ENCODE measurements around the gene SLC48A1. TPM values are rescaled to one million over a fixed set of nuclear protein-coding genes. Genes with fewer than 3 reads are reported as not detected.

SLC48A1 gene
- total and polyA plus RNA-seq, 2 donors (not counting 3 experiments of a cell fraction or from before 2014, with no cell fraction given) = 17.3 to 20.3 TPM

DNA sequence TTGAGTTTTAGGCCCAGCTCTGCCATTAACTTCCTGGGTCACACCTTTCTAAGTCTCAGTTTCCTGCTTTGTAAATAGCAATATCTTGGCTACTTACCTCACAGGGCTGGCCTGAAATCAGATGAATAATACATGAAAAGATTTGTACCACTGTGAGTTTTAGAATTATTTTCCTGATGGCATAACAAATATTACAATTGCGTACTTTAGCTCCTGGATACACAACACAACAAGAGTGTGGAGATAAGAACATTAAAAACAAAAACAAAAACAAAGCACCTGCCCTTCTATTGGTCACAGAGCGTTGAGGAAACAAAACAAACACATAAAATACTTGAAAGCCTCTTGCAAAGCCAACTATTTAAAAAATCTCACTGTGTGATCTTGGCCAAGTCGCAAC is 51.6 kb downstream of the SLC48A1 start:
- no TSS peak for BruUV-seq (replicated peaks)
- DNase-seq (ENCODE audit: low read depth, low spot score) (no peak), FAIRE-seq (no peak)
- Histone ChIP-seq H3K4me3 (replicated peaks in 1 of 3; ENCODE audit: insufficient read depth in 1 of 3, low read depth in 1 of 3, low read length in 3 of 3) (no peak overlapping the region), H4K20me1 (replicated peaks; ENCODE audit: control insufficient read depth, extremely low read depth, insufficient read depth, low read length) (no peaks in the 10 kb centered on the region), H3K4me1 (ENCODE audit: control insufficient read depth, extremely low read depth, insufficient read depth, low read length) (peaks cover 30% of the 10 kb centered on the region), H3K27ac (ENCODE audit: insufficient read depth, low read depth, low read length) (no peak overlapping the region), H3K27me3 (ENCODE audit: control insufficient read depth in 2 of 2, insufficient read depth in 2 of 2, low read length in 2 of 2) (no peaks in the 10 kb centered on the region), H3K9me1 (replicated peaks; ENCODE audit: control insufficient read depth, extremely low read depth, insufficient read depth, low read length) (no peaks in the 10 kb centered on the region), H3K9ac (replicated peaks; ENCODE audit: extremely low read depth, insufficient read depth, low read length) (no peak overlapping the region), H2AFZ (ENCODE audit: low read depth, low read length) (no peak overlapping the region), H3K36me3 (ENCODE audit: control insufficient read depth in 2 of 2, extremely low read depth in 1 of 2, insufficient read depth in 2 of 2, low read length in 2 of 2) (no peaks in the 10 kb centered on the region), H3K4me2 (ENCODE audit: insufficient read depth, low read length) (no peak overlapping the region), H3K9me3 (replicated peaks; ENCODE audit: control insufficient read depth, insufficient read depth, low read length) (no peaks in the 10 kb centered on the region), H3K79me2 (ENCODE audit: control insufficient read depth, insufficient read depth, low read length) (no peaks in the 10 kb centered on the region)
- POLR2A ChIA-PET = no interaction called here
- TF ChIP-seq POLR2AphosphoS5 (IDR thresholded peaks at IDR 0.05; ENCODE audit: insufficient read depth, low read depth, low read length) (no peak), MYC (IDR thresholded peaks at IDR 0.05; ENCODE audit: low read depth, low read length) (no peak), JUN (IDR thresholded peaks at IDR 0.05; ENCODE audit: borderline replicate concordance, insufficient read depth, insufficient read length, low read depth) (no peak), FOS (IDR thresholded peaks at IDR 0.05; ENCODE audit: borderline replicate concordance, insufficient read depth, low read length) (no peak), POLR2A (IDR thresholded peaks at IDR 0.05; ENCODE audit: low read depth, low read length) (no peak), GATA2 (IDR thresholded peaks at IDR 0.05; ENCODE audit: insufficient read depth, insufficient read length, low read depth, low read length) (no peak), EZH2 (IDR thresholded peaks at IDR 0.05; ENCODE audit: borderline replicate concordance, low read depth, low read length, severe bottlenecking) (no peak)
- TF ChIP-seq, protein P1, sequence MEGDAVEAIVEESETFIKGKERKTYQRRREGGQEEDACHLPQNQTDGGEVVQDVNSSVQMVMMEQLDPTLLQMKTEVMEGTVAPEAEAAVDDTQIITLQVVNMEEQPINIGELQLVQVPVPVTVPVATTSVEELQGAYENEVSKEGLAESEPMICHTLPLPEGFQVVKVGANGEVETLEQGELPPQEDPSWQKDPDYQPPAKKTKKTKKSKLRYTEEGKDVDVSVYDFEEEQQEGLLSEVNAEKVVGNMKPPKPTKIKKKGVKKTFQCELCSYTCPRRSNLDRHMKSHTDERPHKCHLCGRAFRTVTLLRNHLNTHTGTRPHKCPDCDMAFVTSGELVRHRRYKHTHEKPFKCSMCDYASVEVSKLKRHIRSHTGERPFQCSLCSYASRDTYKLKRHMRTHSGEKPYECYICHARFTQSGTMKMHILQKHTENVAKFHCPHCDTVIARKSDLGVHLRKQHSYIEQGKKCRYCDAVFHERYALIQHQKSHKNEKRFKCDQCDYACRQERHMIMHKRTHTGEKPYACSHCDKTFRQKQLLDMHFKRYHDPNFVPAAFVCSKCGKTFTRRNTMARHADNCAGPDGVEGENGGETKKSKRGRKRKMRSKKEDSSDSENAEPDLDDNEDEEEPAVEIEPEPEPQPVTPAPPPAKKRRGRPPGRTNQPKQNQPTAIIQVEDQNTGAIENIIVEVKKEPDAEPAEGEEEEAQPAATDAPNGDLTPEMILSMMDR (IDR thresholded peaks at IDR 0.05; ENCODE audit: extremely low read depth in 1 of 2, insufficient read depth in 1 of 2, low read depth in 1 of 2, low read length in 2 of 2) = no peak
- TF ChIP-seq, protein P2, sequence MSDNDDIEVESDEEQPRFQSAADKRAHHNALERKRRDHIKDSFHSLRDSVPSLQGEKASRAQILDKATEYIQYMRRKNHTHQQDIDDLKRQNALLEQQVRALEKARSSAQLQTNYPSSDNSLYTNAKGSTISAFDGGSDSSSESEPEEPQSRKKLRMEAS (IDR thresholded peaks at IDR 0.05; ENCODE audit: insufficient read depth, insufficient read length) = no peak
- CTCF ChIA-PET = interaction anchor here (2.3 kb wide), 1 partner anchor 13 kb away, joined by 8 read pairs; no protein-coding TSS in a partner anchor
- intact Hi-C loops (cut with micrococcal nuclease) (no loop called here), dilution Hi-C loops (cut with MboI; ENCODE audit: extremely low pct_ligation_motif_present, low sequenced_read_pairs) (no loop called here)

Data from endothelial cell of umbilical vein (primary cell).